Heart right ventricle (tissue), 16 donors: ENCODE measurements around the gene THTPA. TPM values are rescaled to one million over a fixed set of nuclear protein-coding genes. Genes with fewer than 3 reads are reported as not detected.

Source experiments
- ATAC-seq, 8 donors: fragments of 200-7000 bp; cut with Tn5 transposase; one replicate each; pipeline ENCODE4 v1.9.1; 2020; ENCODE audit warnings: mild to moderate bottlenecking in 8 of 8, moderate library complexity in 8 of 8, moderate number of reproducible peaks in 1 of 8
- DNase-seq, 2 donors: peaks; one replicate each; pipeline ENCODE4 v3.0.0-alpha.2; 2020
- H3K27ac ChIP-seq, 10 donors: fragments of 200-600 bp; sonication (generic) in 2 of 10; one replicate each; pipeline versions ENCODE4 v1.5.0 to v1.8.0; 2020 to 2022; ENCODE audit warnings: mild to moderate bottlenecking in 3 of 10
- H3K27me3 ChIP-seq, 7 donors: fragments of 200-600 bp; one replicate each; pipeline ENCODE4 v1.8.0; 2021 to 2022; ENCODE audit warnings: mild to moderate bottlenecking in 2 of 7
- H3K36me3 ChIP-seq, 9 donors: fragments of 200-600 bp; sonication (generic) in 1 of 9; one replicate each; pipeline versions ENCODE4 v1.5.0 to v1.8.0; 2020 to 2022; ENCODE audit warnings: mild to moderate bottlenecking in 2 of 9
- H3K4me1 ChIP-seq, 9 donors: fragments of 200-600 bp; sonication (generic) in 1 of 9; one replicate each; pipeline versions ENCODE4 v1.5.0 to v1.8.0; 2020 to 2022; ENCODE audit warnings: mild to moderate bottlenecking in 4 of 9
- H3K4me3 ChIP-seq, 10 donors: fragments of 200-600 bp; sonication (generic) in 2 of 10; one replicate each; pipeline versions ENCODE4 v1.5.0 to v1.8.0; 2020 to 2022; ENCODE audit warnings: mild to moderate bottlenecking in 7 of 10, moderate library complexity in 2 of 10
- H3K9me3 ChIP-seq, 11 donors: fragments of 200-600 bp in 10 of 11; sonication (generic) in 2 of 11; one replicate each; pipeline versions ENCODE4 v1.5.0 to v1.8.0; 2013 to 2022; ENCODE audit warnings: mild to moderate bottlenecking in 2 of 11, control low read depth in 1 of 11, moderate library complexity in 1 of 11
- CTCF ChIP-seq, 9 donors: fragments of 200-600 bp; sonication (generic) in 2 of 9; IDR thresholded peaks; one replicate each; pipeline versions ENCODE4 v1.5.0 to v1.8.0; 2021 to 2022; ENCODE audit warnings: antibody characterized with exemption in 9 of 9, mild to moderate bottlenecking in 5 of 9, moderate library complexity in 1 of 9
- WGBS, 2 donors: extraction: QIAGEN DNeasy Blood & Tissue Kit; methylation state at CpG; one replicate each; pipeline ENCODE4 v1.1.7; 2013; ENCODE audit warnings: inconsistent platforms in 1 of 2; 5-methylcytosine and 5-hydroxymethylcytosine counted together
- intact Hi-C, 10 donors: fragments of 100-400 bp; cut with DNase I; formaldehyde crosslinking; loops; one replicate each; pipeline versions ENCODE4 v1.11.1 to v1.14.2; 2022
- polyA plus RNA-seq, 2 donors: library from polyadenylated mRNA; stranded (reverse); fragments of 200-250 nt; gene quantifications; one replicate each; pipeline ENCODE4 v1.2.3, GENCODE V29; 2013
- total RNA-seq, 10 donors: library from RNA; stranded (reverse); fragmentation: NEBNext Ultra II Directional in 3 of 10; extraction: Animal tissue kit (Norgen Biotek cat#: 25700) in 3 of 10; gene quantifications; one replicate each; pipeline versions ENCODE4 v1.2.1 to v1.2.4, GENCODE V29; 2021 to 2023
- donor health status: Arrhythmogenic right ventricular cardiomyopathy.
- donor health status: ischemic (EF 13 %, LVEDD 7.1; RV severe dilation, severe dysfunction).
- donor health status: healthy with polysubstance abuse.
- donor health status: DM: no; HTN: yes; CAD: no.
- donor health status: DM: no; HTN: no; CAD: no.
- donor health status: ischemic (EF 25% LVEDD 6.9; RV normal size, moderate dysfunction).
- donor health status: ischemic (EF 25% LVEDD 5.7; RV mildly dilated, moderate dysfunction).
- donor health status: healthy.
- donor health status: DM: yes; HTN: yes; CAD: no.
- donor health status: Ischemic cardiomyopathy.
- donor health status: ischemic (EF 35%, LVEDD 5.7; RV mildly dilated, moderate dysfunction).
- donor health status: nonischemic (EF 11% LVEDD 7.7; RV severe dilation, severe dysfunction).
- donor health status: DM: yes; HTN: yes; CAD: no.
- donor health status: PGD.
- donor health status: ischemic (EF 29% LVEDD 5.4; RV normal size, mild dysfunction).
- donor health status: nonischemic (EF 23%, LVEDD 6.1; RV moderate dilation, normal function).

Gene THTPA
- total and polyA plus RNA-seq, 12 donors, result 8.7 to 27.9 (median 18.0) TPM

DNA sequence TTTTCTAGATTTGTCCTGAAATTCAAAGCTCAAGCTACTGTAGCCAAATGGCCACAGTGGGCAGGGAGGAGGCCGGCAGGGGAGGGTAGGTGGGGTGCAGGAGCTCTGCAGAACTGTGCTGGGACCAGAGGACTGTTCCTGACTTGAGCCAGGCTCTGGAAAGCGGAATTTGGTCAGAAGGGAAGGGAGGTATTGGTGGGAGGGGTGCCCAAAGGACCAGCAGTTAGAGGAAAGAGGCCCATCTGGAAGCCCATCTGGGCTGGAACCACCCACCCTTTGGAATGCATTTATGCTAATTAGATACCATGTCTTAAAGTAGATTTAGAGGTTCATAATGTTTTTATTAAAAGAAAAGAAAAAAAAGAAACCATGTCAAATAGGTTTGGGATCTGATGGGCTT is 47.0 kb downstream of the THTPA start:
- ATAC-seq (peak in 1 of 8 donors; percentile 13), DNase-seq (no peak)
- H3K9me3 ChIP-seq, result peaks cover 0 to 7% (median 0%) of the 10 kb centered on the region in 11 donors
- no peak overlapping the region for H3K4me3 ChIP-seq
- no peak overlapping the region for H3K27ac ChIP-seq
- no peaks in the 10 kb centered on the region for H3K36me3 ChIP-seq
- intact Hi-C loops, result no loop called here
- 81 to 87% methylated on average over 2 of the region's 2 CpGs for WGBS, 2 donors
- TF ChIP-seq CTCF (IDR thresholded peaks at IDR 0.05), result no peak
- H3K27me3 ChIP-seq, result no peaks in the 10 kb centered on the region
- peaks cover 0 to 25% (median 0%) of the 10 kb centered on the region in 9 donors for H3K4me1 ChIP-seq

- peaks cover 0 to 6% (median 0%) of the 10 kb centered on the region in 11 donors for H3K9me3 ChIP-seq
- H3K27ac ChIP-seq, result no peak overlapping the region
- DNase-seq (no peak), ATAC-seq (no peak)
- H3K27me3 ChIP-seq, result no peaks in the 10 kb centered on the region
- WGBS, 2 donors, result 52 to 56% methylated on average over 2 of the region's 2 CpGs
- intact Hi-C loops, result no loop called here
- no peak overlapping the region for H3K4me3 ChIP-seq
- H3K4me1 ChIP-seq, result peaks cover 0 to 25% (median 0%) of the 10 kb centered on the region in 9 donors
- H3K36me3 ChIP-seq, result no peaks in the 10 kb centered on the region
- no peak for TF ChIP-seq CTCF (IDR thresholded peaks at IDR 0.05)
Measured at GRCh38 chr14:23604148-23604547, 48.1 kb downstream of the THTPA start.

- no peaks in the 10 kb centered on the region for H3K36me3 ChIP-seq
- ATAC-seq, result no peak
- no peaks in the 10 kb centered on the region for H3K27me3 ChIP-seq
- H3K4me1 ChIP-seq, result peaks cover 0 to 25% (median 0%) of the 10 kb centered on the region in 9 donors
- H3K27ac ChIP-seq, result no peak overlapping the region
- H3K4me3 ChIP-seq, result no peak overlapping the region
- peaks cover 0 to under 1% (median 0%) of the 10 kb centered on the region in 11 donors for H3K9me3 ChIP-seq
- WGBS, 2 donors, result 59 to 71% methylated on average over 3 of the region's 3 CpGs
- TF ChIP-seq CTCF (IDR thresholded peaks at IDR 0.05), result no peak
- DNase-seq, result no peak
- intact Hi-C loops, result no loop called here
Measured at GRCh38 chr14:23604675-23605170, 48.7 kb downstream of the THTPA start.

DNA sequence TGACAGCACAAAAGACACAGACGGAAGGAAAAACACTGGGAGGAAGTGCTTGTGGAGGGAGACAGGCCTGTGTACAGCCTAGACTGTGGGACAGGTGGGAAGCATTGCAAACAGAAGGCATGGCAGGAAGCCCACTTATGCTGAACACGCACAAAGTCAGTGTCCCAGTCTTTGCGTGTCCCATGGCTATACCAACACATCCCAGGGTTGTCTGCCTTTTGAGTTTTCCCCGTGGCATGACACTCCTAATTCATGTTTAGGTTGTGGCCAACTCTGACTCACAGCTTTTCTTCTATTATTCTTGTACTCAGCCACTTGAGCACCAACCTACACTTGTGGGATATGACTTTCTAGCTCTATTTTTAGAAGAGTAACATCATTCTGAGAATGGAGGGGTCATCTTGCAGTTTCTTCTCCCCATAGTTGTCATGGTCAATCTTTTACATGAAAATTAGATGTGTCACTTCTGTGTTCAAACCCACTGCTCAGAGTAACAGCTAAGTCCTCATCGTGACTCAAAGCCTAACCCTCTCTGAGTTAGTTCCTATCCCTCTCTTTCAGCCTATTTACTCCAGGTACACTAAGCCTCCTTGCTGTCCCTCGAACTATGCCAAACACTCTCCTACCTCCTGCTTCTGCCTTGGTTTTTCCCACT is 50.0 kb downstream of the THTPA start:
- intact Hi-C loops, result no loop called here
- no peak overlapping the region for H3K27ac ChIP-seq
- ATAC-seq (peak in 1 of 8 donors; percentile 14), DNase-seq (no peak)
- no peaks in the 10 kb centered on the region for H3K36me3 ChIP-seq
- no peak for TF ChIP-seq CTCF (IDR thresholded peaks at IDR 0.05)
- peaks cover 0 to 25% (median 0%) of the 10 kb centered on the region in 9 donors for H3K4me1 ChIP-seq
- no peak overlapping the region for H3K4me3 ChIP-seq
- H3K27me3 ChIP-seq, result no peaks in the 10 kb centered on the region
- 72 to 79% methylated on average over 6 of the region's 6 CpGs for WGBS, 2 donors
- no peaks in the 10 kb centered on the region for H3K9me3 ChIP-seq
